Adrenal gland (tissue), 12 donors: ENCODE data around the gene KCNJ3. TPM values are rescaled to one million over a fixed set of nuclear protein-coding genes. Genes with fewer than 3 reads are reported as not detected.

Experiments
- DNase-seq, 7 donors: peaks; one replicate each; pipeline ENCODE4 v3.0.0-alpha.2; 2019 to 2020
- H3K27ac ChIP-seq, 5 donors: fragments of 200-600 bp; sonication (generic) in 4 of 5; 1 replicate in 3 of 5; 2 replicates in 2 of 5; pipeline versions ENCODE4 v1.5.1 to v1.8.0; 2016 to 2020; ENCODE audit warnings: mild to moderate bottlenecking in 1 of 5
- H3K27me3 ChIP-seq: fragments of 200-600 bp; 2 replicates; pipeline ENCODE4 v1.8.0; 2021
- H3K36me3 ChIP-seq, 2 donors: fragments of 200-600 bp; replicated peaks in 1 of 2; 1 replicate in 1 of 2; 2 replicates in 1 of 2; pipeline versions ENCODE4 v1.5.1 to v1.8.0; 2018 to 2022
- H3K4me1 ChIP-seq, 2 donors: fragments of 200-600 bp; replicated peaks in 1 of 2; 1 replicate in 1 of 2; 2 replicates in 1 of 2; pipeline versions ENCODE4 v1.5.1 to v1.8.0; 2018 to 2021
- H3K4me3 ChIP-seq, 4 donors: fragments of 200-600 bp; sonication (generic) in 3 of 4; one replicate each; pipeline ENCODE4 v1.5.1; 2016 to 2018
- H3K9me3 ChIP-seq, 3 donors: fragments of 200-600 bp; sonication (generic) in 1 of 3; replicated peaks in 1 of 3; 1 replicate in 2 of 3; 2 replicates in 1 of 3; pipeline versions ENCODE4 v1.5.1 to v1.8.0; 2016 to 2021
- POLR2A ChIP-seq, 2 donors: fragments of 450-650 bp; IDR thresholded peaks; one replicate each; pipeline ENCODE4 v1.6.1; 2017; ENCODE audit warnings: antibody characterized with exemption in 2 of 2, mild to moderate bottlenecking in 2 of 2, moderate library complexity in 1 of 2
- WGBS, 4 donors: extraction: QIAGEN DNeasy Blood & Tissue Kit in 2 of 4; methylation state at CpG; one replicate each; pipeline versions ENCODE4 v1.1.5 to v1.1.7; 2013 to 2017; 5-methylcytosine and 5-hydroxymethylcytosine counted together
- intact Hi-C, 2 donors: fragments of 100-400 bp; cut with DNase I; formaldehyde crosslinking; loops; one replicate each; pipeline versions ENCODE4 v1.14.1 to v1.15.0; 2022 to 2023
- polyA plus RNA-seq, 3 donors: library from polyadenylated mRNA; stranded (reverse); fragments of 200-250 nt in 2 of 3; fragments of 350-450 nt in 1 of 3; fragmentation: Illumina TruSeq in 1 of 3; extraction: RNeasy Lipid Tissue Mini Kit (QIAGEN cat#74804) in 1 of 3; gene quantifications; one replicate each; pipeline ENCODE4 v1.2.3, GENCODE V29; 2013 to 2014
- total RNA-seq, 9 donors: library from RNA; depleted of rRNA in 4 of 9; stranded (reverse); fragments of >200 nt in 4 of 9; fragments of 120-200 nt in 1 of 9; fragmentation: NEBNext Ultra II Directional in 1 of 9; extraction: Animal tissue kit (Norgen Biotek cat#: 25700) in 1 of 9; gene quantifications; one replicate each; pipeline versions ENCODE4 v1.1.0 to v1.2.4, GENCODE V29; 2013 to 2023
- TF ChIP-seq, protein P1 (sequence below), 6 experiments: fragments of 450-650 bp in 4 of 6; fragments of 200-600 bp in 2 of 6; sonication (generic) in 1 of 6; IDR thresholded peaks; 1 replicate in 5 of 6; 2 replicates in 1 of 6; pipeline versions ENCODE4 v1.5.1 to v1.8.0; 2016 to 2021; ENCODE audit warnings: antibody characterized with exemption in 6 of 6, mild to moderate bottlenecking in 2 of 6, moderate library complexity in 1 of 6
- donor health status: healthy with polysubstance abuse.
- donor health status: Bipolar disorder and iron deficiency.
- donor health status: DM: yes; HTN: yes; CAD: no.
- donor health status: DM: no; HTN: no; CAD: no.
- donor health status: DM: no; HTN: no; CAD: no.
- donor health status: DM: yes; HTN: yes; CAD: no.

KCNJ3 gene
- total and polyA plus RNA-seq, 12 donors: 0.08 to 2.2 (median 0.48) TPM; not detected in 1

DNA sequence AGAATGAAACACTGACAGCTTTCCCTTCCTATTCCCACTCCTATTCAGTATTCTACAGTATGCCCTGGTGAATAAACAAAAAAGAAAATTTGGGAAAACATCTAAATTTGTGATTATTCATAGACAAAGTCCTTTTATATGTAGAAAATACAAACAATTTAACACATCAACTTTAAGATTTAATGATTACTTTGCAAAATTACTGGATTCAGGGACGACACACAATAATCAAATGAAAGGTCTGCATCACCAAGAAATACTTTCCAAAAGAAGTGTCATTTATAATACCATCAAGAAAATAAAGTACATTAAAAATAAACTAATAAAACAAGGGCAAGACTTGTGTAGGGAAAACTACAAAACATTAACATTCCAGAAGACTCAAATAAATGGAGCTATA is 199.8 kb downstream of the KCNJ3 start:
- Histone ChIP-seq H3K27ac (no peak overlapping the region), H3K4me1 (no peaks in the 10 kb centered on the region), H3K9me3 (no peaks in the 10 kb centered on the region), H3K27me3 (no peaks in the 10 kb centered on the region), H3K4me3 (no peak overlapping the region), H3K36me3 (no peaks in the 10 kb centered on the region)
- TF ChIP-seq, protein P1, sequence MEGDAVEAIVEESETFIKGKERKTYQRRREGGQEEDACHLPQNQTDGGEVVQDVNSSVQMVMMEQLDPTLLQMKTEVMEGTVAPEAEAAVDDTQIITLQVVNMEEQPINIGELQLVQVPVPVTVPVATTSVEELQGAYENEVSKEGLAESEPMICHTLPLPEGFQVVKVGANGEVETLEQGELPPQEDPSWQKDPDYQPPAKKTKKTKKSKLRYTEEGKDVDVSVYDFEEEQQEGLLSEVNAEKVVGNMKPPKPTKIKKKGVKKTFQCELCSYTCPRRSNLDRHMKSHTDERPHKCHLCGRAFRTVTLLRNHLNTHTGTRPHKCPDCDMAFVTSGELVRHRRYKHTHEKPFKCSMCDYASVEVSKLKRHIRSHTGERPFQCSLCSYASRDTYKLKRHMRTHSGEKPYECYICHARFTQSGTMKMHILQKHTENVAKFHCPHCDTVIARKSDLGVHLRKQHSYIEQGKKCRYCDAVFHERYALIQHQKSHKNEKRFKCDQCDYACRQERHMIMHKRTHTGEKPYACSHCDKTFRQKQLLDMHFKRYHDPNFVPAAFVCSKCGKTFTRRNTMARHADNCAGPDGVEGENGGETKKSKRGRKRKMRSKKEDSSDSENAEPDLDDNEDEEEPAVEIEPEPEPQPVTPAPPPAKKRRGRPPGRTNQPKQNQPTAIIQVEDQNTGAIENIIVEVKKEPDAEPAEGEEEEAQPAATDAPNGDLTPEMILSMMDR (IDR thresholded peaks at IDR 0.05): no peak
- TF ChIP-seq POLR2A (IDR thresholded peaks at IDR 0.05): no peak
- no peak for DNase-seq
- intact Hi-C loops: no loop called here
- WGBS, 4 donors: 63 to 76% (median 72%) methylated on average over 1 of the region's 1 CpG

DNA sequence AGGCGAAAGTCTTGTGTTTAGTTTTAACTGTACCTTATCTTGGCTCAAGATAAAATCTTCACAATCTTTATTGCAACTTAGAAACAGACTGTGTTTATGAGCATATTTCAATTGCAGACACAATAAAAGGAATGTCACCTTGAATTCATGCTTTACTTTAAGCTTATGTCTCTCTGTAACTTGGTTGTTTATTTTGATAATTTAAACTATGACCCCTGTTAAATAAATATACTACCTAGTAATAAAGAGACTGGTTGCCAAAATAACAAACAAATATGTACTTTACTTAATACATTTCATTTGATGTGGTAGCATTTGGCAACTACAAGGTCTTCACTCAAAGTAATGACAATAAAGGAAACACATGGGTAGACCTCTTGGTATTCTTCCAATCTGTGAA is 202.6 kb downstream of the KCNJ3 start:
- Histone ChIP-seq H3K27me3 (no peaks in the 10 kb centered on the region), H3K36me3 (no peaks in the 10 kb centered on the region), H3K4me1 (no peaks in the 10 kb centered on the region), H3K27ac (no peak overlapping the region), H3K4me3 (no peak overlapping the region), H3K9me3 (no peaks in the 10 kb centered on the region)
- 55 to 63% (median 57%) methylated on average over 1 of the region's 1 CpG for WGBS, 4 donors
- DNase-seq: no peak
- TF ChIP-seq, protein P1 (IDR thresholded peaks at IDR 0.05): no peak
- no peak for TF ChIP-seq POLR2A (IDR thresholded peaks at IDR 0.05)
- intact Hi-C loops: no loop called here
